NB4 (cell line): ENCODE data around the gene STXBP4.

Experiments
- MYC ChIP-seq: IDR thresholded peaks from 2 replicates; pipeline ENCODE4 v1.6.1; 2011; ENCODE audit warnings: low read depth, low read length
- POLR2A ChIP-seq: IDR thresholded peaks from 2 replicates; pipeline ENCODE4 v1.6.1; 2011; ENCODE audit warnings: mild to moderate bottlenecking; ENCODE audit not compliant: insufficient read length; ENCODE audit errors: extremely low read depth
- TF ChIP-seq, protein P1 (sequence below): IDR thresholded peaks from one replicate; pipeline ENCODE4 v1.5.1; 2012; ENCODE audit warnings: low read depth, low read length
- TF ChIP-seq, protein P2 (sequence below): IDR thresholded peaks from 2 replicates; pipeline ENCODE4 v1.6.1; 2011; ENCODE audit warnings: low read depth, low read length

DNA sequence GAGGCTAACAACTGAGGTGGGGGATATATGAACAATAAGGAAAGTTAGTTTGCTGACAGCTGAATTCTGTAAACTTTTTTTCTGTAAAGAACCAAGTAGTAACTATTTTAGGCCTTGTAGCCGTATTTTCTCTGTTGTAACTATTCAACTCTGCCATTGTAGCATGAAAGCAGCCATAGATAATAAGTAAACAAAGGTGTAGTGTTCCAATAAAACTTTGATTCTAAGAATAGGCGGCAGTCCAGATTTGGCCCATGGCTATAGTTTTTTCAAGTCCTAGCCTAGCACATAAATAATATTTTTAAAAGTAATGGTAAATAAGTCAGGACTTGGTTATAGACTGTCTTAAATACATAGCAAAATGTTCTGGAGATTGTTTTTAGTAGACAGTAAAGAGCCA, 142.0 kb downstream of the STXBP4 start:
- TF ChIP-seq, protein P1, sequence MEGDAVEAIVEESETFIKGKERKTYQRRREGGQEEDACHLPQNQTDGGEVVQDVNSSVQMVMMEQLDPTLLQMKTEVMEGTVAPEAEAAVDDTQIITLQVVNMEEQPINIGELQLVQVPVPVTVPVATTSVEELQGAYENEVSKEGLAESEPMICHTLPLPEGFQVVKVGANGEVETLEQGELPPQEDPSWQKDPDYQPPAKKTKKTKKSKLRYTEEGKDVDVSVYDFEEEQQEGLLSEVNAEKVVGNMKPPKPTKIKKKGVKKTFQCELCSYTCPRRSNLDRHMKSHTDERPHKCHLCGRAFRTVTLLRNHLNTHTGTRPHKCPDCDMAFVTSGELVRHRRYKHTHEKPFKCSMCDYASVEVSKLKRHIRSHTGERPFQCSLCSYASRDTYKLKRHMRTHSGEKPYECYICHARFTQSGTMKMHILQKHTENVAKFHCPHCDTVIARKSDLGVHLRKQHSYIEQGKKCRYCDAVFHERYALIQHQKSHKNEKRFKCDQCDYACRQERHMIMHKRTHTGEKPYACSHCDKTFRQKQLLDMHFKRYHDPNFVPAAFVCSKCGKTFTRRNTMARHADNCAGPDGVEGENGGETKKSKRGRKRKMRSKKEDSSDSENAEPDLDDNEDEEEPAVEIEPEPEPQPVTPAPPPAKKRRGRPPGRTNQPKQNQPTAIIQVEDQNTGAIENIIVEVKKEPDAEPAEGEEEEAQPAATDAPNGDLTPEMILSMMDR = no peak
- no peak for TF ChIP-seq POLR2A
- TF ChIP-seq, protein P2, sequence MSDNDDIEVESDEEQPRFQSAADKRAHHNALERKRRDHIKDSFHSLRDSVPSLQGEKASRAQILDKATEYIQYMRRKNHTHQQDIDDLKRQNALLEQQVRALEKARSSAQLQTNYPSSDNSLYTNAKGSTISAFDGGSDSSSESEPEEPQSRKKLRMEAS = no peak
- no peak for TF ChIP-seq MYC
